Karpas-422 (cell line): ENCODE data around the gene SH3BGRL2. TPM values are rescaled to one million over a fixed set of nuclear protein-coding genes. Genes with fewer than 3 reads are reported as not detected.
"Not testable (repeated sequence)": the region's sequence is repeated elsewhere in the genome, so short reads cannot be mapped to it uniquely, and the experiment has no call there.

Experiments used
- DNase-seq: peaks from one replicate; pipeline ENCODE4 v3.0.0-alpha.2; 2015
- H2AFZ ChIP-seq: fragments of 200-600 bp; sonication (generic); 2 replicates; pipeline ENCODE4 v1.6.1; 2014; ENCODE audit warnings: antibody characterized with exemption, low read length, mixed read lengths
- H3K27ac ChIP-seq: fragments of 200-600 bp; sonication (generic); 2 replicates; pipeline ENCODE4 v1.5.1; 2014; ENCODE audit warnings: mild to moderate bottlenecking, low read length, moderate library complexity
- H3K27me3 ChIP-seq: fragments of 200-600 bp; sonication (generic); 2 replicates; pipeline ENCODE4 v1.6.1; 2014; ENCODE audit warnings: low read length, mixed read lengths
- H3K36me3 ChIP-seq: fragments of 200-600 bp; sonication (generic); 2 replicates; pipeline ENCODE4 v1.6.1; 2014; ENCODE audit warnings: low read length, mixed read lengths; ENCODE audit not compliant: insufficient read depth
- H3K4me1 ChIP-seq: fragments of 200-600 bp; sonication (generic); 2 replicates; pipeline ENCODE4 v1.6.1; 2014; ENCODE audit warnings: mild to moderate bottlenecking, low read length, mixed read lengths
- H3K4me2 ChIP-seq: fragments of 200-600 bp; sonication (generic); 2 replicates; pipeline ENCODE4 v1.6.1; 2014; ENCODE audit warnings: low read length, low read depth, mild to moderate bottlenecking; ENCODE audit not compliant: poor library complexity, severe bottlenecking
- H3K4me3 ChIP-seq: fragments of 200-600 bp; sonication (generic); 2 replicates; pipeline ENCODE4 v1.5.1; 2014; ENCODE audit warnings: mild to moderate bottlenecking, antibody characterized with exemption, low read length, mixed read lengths
- H3K79me2 ChIP-seq: fragments of 200-600 bp; sonication (generic); 2 replicates; pipeline ENCODE4 v1.6.1; 2014; ENCODE audit warnings: mild to moderate bottlenecking, low read length, mixed read lengths
- H3K9ac ChIP-seq: fragments of 200-600 bp; sonication (generic); 2 replicates; pipeline ENCODE4 v1.6.0; 2014; ENCODE audit warnings: low read length
- H3K9me2 ChIP-seq: fragments of 200-600 bp; sonication (generic), shearing (Covaris generic); replicated peaks from 2 replicates; pipeline ENCODE4 v1.6.0; 2014; ENCODE audit warnings: mild to moderate bottlenecking, low read length, moderate library complexity; ENCODE audit not compliant: insufficient read depth
- H3K9me3 ChIP-seq: fragments of 300-700, 200-600 bp; sonication (generic); 2 replicates; pipeline ENCODE4 v1.6.1; 2014; ENCODE audit warnings: low read length, mixed read lengths
- H4K20me1 ChIP-seq: fragments of 200-600 bp; sonication (generic); 2 replicates; pipeline ENCODE4 v1.6.1; 2014; ENCODE audit warnings: mild to moderate bottlenecking, antibody characterized with exemption, low read length, low read depth; ENCODE audit not compliant: insufficient read depth
- total RNA-seq: library from RNA; depleted of rRNA; stranded (reverse); fragments of >200 nt; shearing (Covaris generic); gene quantifications from 2 replicates; pipeline ENCODE4 v1.2.3, GENCODE V29; 2014; ENCODE audit warnings: low replicate concordance

The SH3BGRL2 gene
- total RNA-seq, 1 experiment from 2014 or later = not detected

DNA sequence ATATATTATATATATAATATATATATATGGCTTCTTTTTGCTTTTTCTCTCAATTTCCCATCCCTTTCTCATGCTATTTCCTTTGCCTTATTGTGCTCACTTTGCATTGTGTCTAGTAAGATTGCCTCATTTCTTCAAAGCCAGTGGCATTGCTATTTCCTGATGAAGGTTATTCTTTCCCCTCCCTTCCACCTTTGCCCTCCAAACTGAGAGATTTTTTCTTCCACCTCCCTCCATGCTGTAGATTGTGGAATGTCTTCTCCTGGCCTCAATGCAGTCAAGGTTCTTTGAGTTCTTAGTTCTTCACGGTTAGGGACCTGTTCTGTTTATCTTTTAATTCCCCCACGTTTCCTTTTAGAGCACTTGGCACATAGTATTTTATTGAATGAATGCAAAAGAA lies 17.2 kb downstream of the SH3BGRL2 start:
- no peak overlapping the region for H2AFZ ChIP-seq
- no peaks in the 10 kb centered on the region for H3K9me2 ChIP-seq
- no peaks in the 10 kb centered on the region for H3K4me1 ChIP-seq
- H3K4me2 ChIP-seq = no peak overlapping the region
- no peak overlapping the region for H3K9ac ChIP-seq
- H3K36me3 ChIP-seq = no peaks in the 10 kb centered on the region
- no peaks in the 10 kb centered on the region for H3K9me3 ChIP-seq
- no peaks in the 10 kb centered on the region for H4K20me1 ChIP-seq
- DNase-seq = no peak
- H3K79me2 ChIP-seq = no peaks in the 10 kb centered on the region
- H3K27ac ChIP-seq = no peak overlapping the region
- H3K4me3 ChIP-seq = no peak overlapping the region
- H3K27me3 ChIP-seq = no peaks in the 10 kb centered on the region

DNA sequence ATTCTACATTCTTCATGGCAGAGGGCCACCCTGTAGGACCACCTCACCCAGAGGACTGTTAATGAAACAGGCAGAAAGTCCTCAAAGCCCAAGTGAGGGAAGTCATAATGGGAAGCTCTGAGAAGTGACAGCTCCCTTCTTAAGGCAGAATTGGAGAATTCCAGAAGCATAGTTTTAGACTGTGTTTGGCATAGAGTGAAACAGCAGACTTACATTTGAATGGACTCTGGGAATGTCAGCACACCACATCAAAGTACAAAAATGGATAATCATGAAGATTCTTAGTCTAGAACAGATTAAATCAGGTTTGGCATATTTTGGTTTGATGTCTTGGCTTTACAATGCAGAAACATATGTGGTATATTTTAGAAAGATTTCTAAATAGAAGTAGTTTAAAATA lies 17.9 kb downstream of the SH3BGRL2 start:
- Histone ChIP-seq H3K4me2 (no peak overlapping the region), H3K4me3 (no peak overlapping the region), H3K9me2 (no peaks in the 10 kb centered on the region), H3K9me3 (no peaks in the 10 kb centered on the region), H2AFZ (no peak overlapping the region), H3K27me3 (no peaks in the 10 kb centered on the region), H3K27ac (no peak overlapping the region), H3K9ac (no peak overlapping the region), H4K20me1 (no peaks in the 10 kb centered on the region), H3K79me2 (no peaks in the 10 kb centered on the region), H3K4me1 (no peaks in the 10 kb centered on the region), H3K36me3 (no peaks in the 10 kb centered on the region)
- no peak for DNase-seq

DNA sequence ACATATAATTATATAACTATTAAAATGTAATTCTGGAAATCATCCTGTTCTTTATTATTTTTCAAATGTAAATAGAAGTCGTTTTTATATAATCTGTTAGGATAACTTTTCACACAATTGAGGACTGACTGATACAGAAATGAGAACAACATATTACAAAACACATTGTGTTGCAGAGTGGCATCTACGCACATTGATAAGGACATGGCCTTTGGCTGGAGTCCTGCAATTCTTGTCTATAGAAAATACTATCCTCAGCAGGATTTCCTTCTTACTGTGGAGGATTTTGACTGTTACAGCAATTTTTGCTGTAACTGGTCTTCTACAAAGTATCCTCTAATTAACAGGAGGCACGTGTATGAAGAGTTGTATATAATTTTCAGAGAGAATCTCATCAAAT lies 19.8 kb downstream of the SH3BGRL2 start:
- Histone ChIP-seq H4K20me1 (no peaks in the 10 kb centered on the region), H3K4me1 (no peaks in the 10 kb centered on the region), H3K27me3 (no peaks in the 10 kb centered on the region), H3K4me3 (no peak overlapping the region), H3K36me3 (no peaks in the 10 kb centered on the region), H3K9me3 (no peaks in the 10 kb centered on the region), H3K9ac (no peak overlapping the region), H3K9me2 (no peaks in the 10 kb centered on the region), H2AFZ (no peak overlapping the region), H3K4me2 (no peak overlapping the region), H3K79me2 (no peaks in the 10 kb centered on the region), H3K27ac (no peak overlapping the region)
- no peak for DNase-seq

DNA sequence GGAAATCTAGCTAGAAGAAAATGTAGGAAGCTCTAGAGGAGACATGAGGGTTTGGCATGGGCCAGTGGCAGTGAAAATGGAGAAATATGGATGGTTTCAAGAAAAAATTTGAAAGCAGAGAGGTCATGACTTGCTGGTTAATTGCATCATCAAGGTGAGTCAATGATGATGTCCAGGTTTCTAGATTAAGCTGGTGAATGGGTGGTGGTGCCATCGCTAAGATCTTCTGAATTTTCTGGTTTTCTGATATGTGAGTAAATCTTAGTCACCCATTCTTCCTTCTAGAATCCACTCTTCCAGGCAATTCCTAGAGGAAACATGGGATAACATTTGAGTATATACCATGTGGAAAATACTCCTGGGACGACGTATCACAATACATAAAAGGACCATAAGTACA lies 25.0 kb downstream of the SH3BGRL2 start:
- DNase-seq = no peak
- no peaks in the 10 kb centered on the region for H3K9me2 ChIP-seq
- H3K36me3 ChIP-seq = no peaks in the 10 kb centered on the region
- H4K20me1 ChIP-seq = no peaks in the 10 kb centered on the region
- H3K9ac ChIP-seq = no peak overlapping the region
- H3K79me2 ChIP-seq = no peaks in the 10 kb centered on the region
- no peaks in the 10 kb centered on the region for H3K27me3 ChIP-seq
- no peak overlapping the region for H3K4me3 ChIP-seq
- no peaks in the 10 kb centered on the region for H3K9me3 ChIP-seq
- H3K4me2 ChIP-seq = no peak overlapping the region
- H3K27ac ChIP-seq = no peak overlapping the region
- no peaks in the 10 kb centered on the region for H3K4me1 ChIP-seq
- no peak overlapping the region for H2AFZ ChIP-seq

- H3K79me2 ChIP-seq = no peaks in the 10 kb centered on the region
- H3K9me3 ChIP-seq = no peaks in the 10 kb centered on the region
- DNase-seq = no peak
- no peak overlapping the region for H2AFZ ChIP-seq
- no peak overlapping the region for H3K27ac ChIP-seq
- no peaks in the 10 kb centered on the region for H4K20me1 ChIP-seq
- no peak overlapping the region for H3K9ac ChIP-seq
- H3K27me3 ChIP-seq = no peaks in the 10 kb centered on the region
- H3K9me2 ChIP-seq = no peaks in the 10 kb centered on the region
- H3K4me3 ChIP-seq = no peak overlapping the region
- H3K4me2 ChIP-seq = no peak overlapping the region
- H3K4me1 ChIP-seq = no peaks in the 10 kb centered on the region
- H3K36me3 ChIP-seq = no peaks in the 10 kb centered on the region
Measured at GRCh38 chr6:79657238-79657637, 26.1 kb downstream of the SH3BGRL2 start.

- H3K9ac ChIP-seq, H3K4me3 ChIP-seq, DNase-seq, H3K27ac ChIP-seq, H3K27me3 ChIP-seq, H3K9me3 ChIP-seq, H3K4me1 ChIP-seq, H3K79me2 ChIP-seq, H2AFZ ChIP-seq, H3K9me2 ChIP-seq, H3K36me3 ChIP-seq, H4K20me1 ChIP-seq, H3K4me2 ChIP-seq: not testable (repeated sequence)
Measured at GRCh38 chr6:79663655-79664054, 32.5 kb downstream of the SH3BGRL2 start.

DNA sequence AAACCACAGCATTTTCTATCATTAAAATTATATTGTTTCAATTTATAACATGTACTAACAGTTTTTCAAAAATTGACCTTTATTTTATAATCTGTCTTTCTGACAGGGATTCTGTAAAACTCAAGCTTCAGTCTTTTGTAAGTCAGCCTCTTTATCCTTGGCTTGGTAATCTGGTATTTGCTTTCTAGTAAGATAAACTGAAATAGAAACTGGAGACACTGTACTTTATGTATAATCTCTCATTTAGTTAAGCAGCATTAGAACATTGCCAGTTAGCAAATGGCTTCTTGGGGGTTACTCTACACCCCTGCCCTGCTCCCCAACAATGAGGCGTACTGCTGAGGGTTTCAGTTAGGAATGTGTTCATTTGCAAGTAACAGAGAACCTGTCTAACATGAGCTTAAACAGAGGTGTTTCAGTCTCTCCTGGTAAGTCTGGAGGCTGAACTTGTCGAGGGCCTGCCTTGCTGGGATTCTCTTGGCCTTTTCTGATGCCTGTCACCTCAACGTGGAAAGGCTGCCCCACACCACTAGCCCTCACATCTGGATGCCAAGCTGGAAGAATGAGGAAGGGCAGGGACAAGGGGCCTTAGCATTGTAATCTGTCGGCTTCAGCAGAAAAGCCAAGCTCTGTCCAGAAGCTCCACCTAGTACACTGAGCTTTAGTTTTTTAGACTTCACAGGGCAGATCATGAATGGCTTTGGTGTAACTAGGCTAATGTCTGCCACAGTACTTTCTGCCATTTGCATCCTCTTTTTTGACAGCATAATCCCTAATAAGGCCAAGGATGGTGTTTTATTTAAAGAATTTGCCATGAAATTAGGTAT lies 34.8 kb downstream of the SH3BGRL2 start:
- Histone ChIP-seq H3K9me3 (no peaks in the 10 kb centered on the region), H3K27ac (no peak overlapping the region)

DNA sequence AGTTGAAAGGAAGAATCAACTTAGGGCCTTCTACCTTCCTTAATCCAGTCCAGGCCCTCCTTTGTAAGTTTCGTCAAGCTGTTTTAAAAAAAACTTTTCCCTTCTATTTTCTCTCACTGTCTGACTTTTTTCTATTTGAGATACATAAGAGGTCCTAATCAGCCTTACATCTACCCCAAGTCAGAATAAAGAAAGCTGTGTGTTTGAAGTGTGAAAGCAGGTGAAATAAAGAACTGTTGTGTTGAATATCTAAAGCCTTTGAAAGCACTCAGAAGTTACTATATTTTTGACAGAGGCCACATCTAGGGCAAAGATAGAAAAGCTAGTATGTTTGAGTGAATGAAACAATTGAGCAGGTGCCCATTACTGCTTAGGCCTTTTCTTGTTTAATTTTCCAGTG lies 35.5 kb downstream of the SH3BGRL2 start:
- DNase-seq = no peak
- Histone ChIP-seq H3K9me2 (no peaks in the 10 kb centered on the region), H3K4me2 (no peak overlapping the region), H3K79me2 (no peaks in the 10 kb centered on the region), H3K36me3 (no peaks in the 10 kb centered on the region), H3K27me3 (no peaks in the 10 kb centered on the region), H3K27ac (no peak overlapping the region), H3K9ac (no peak overlapping the region), H4K20me1 (no peaks in the 10 kb centered on the region), H3K9me3 (no peaks in the 10 kb centered on the region), H3K4me3 (no peak overlapping the region), H2AFZ (no peak overlapping the region), H3K4me1 (no peaks in the 10 kb centered on the region)

More for the DNA sequence above, 34.8 kb downstream of the SH3BGRL2 start:
- DNase-seq = no peak
- Histone ChIP-seq H3K4me2 (no peak overlapping the region), H3K9me2 (no peaks in the 10 kb centered on the region), H3K4me3 (no peak overlapping the region), H3K79me2 (no peaks in the 10 kb centered on the region), H3K4me1 (no peaks in the 10 kb centered on the region), H4K20me1 (no peaks in the 10 kb centered on the region), H3K27me3 (no peaks in the 10 kb centered on the region), H3K9ac (no peak overlapping the region), H2AFZ (no peak overlapping the region), H3K36me3 (no peaks in the 10 kb centered on the region)
